GM23338 (cell line): ENCODE data around the gene BMP5. TPM values are rescaled to one million over a fixed set of nuclear protein-coding genes. Genes with fewer than 3 reads are reported as not detected.
A peak's percentile ranks its signal among the peaks of the same experiment; 100 is the strongest.

Experiments used
- ATAC-seq: fragments of 200-7000 bp; cut with Tn5 transposase; 3 replicates; pipeline ENCODE4 v1.9.1; 2020
- DNase-seq: peaks from one replicate; pipeline ENCODE4 v3.0.0-alpha.2; 2015; ENCODE audit warnings: low spot score
- H2AFZ ChIP-seq: fragments of 200-600 bp; sonication (generic); 2 replicates; pipeline ENCODE4 v1.8.0; 2016; ENCODE audit warnings: antibody characterized with exemption, mild to moderate bottlenecking, moderate library complexity
- H3F3A ChIP-seq: fragments of 200-600 bp; sonication (generic); replicated peaks from 2 replicates; pipeline ENCODE4 v1.8.0; 2017; ENCODE audit warnings: antibody characterized with exemption, mixed run types, low read depth
- H3K27ac ChIP-seq: fragments of 200-600 bp; sonication (generic); 2 replicates; pipeline ENCODE4 v1.6.1; 2016; ENCODE audit warnings: low read depth
- H3K27me3 ChIP-seq: fragments of 200-600 bp; sonication (generic); 2 replicates; pipeline ENCODE4 v1.8.0; 2016; ENCODE audit warnings: mild to moderate bottlenecking, mixed run types, moderate library complexity; ENCODE audit not compliant: insufficient read depth
- H3K36me3 ChIP-seq: fragments of 200-600 bp; sonication (generic); 2 replicates; pipeline ENCODE4 v1.8.0; 2016; ENCODE audit warnings: mild to moderate bottlenecking; ENCODE audit not compliant: insufficient read depth
- H3K4me1 ChIP-seq: fragments of 200-600 bp; sonication (generic); 2 replicates; pipeline ENCODE4 v1.8.0; 2016; ENCODE audit warnings: mild to moderate bottlenecking, moderate library complexity; ENCODE audit not compliant: insufficient read depth
- H3K4me2 ChIP-seq: fragments of 200-600 bp; sonication (generic); 2 replicates; pipeline ENCODE4 v1.7.1; 2017; ENCODE audit warnings: mixed run types
- H3K4me3 ChIP-seq: fragments of 200-600 bp; sonication (generic); 2 replicates; pipeline ENCODE4 v1.6.1; 2016; ENCODE audit warnings: mixed run types
- H3K79me2 ChIP-seq: fragments of 200-600 bp; sonication (generic); replicated peaks from 2 replicates; pipeline ENCODE4 v1.8.0; 2017; ENCODE audit warnings: mild to moderate bottlenecking; ENCODE audit not compliant: insufficient read depth
- H3K9me2 ChIP-seq: fragments of 200-600 bp; sonication (generic); 2 replicates; pipeline ENCODE4 v1.8.0; 2017; ENCODE audit not compliant: insufficient read depth
- H4K20me1 ChIP-seq: fragments of 200-600 bp; sonication (generic); replicated peaks from 2 replicates; pipeline ENCODE4 v1.8.0; 2017; ENCODE audit warnings: mild to moderate bottlenecking; ENCODE audit not compliant: insufficient read depth
- H3K27ac Mint-ChIP-seq: 2 replicates; pipeline ENCODE4 v1.8.0; 2020; ENCODE audit warnings: inconsistent platforms, mild to moderate bottlenecking, moderate library complexity, mixed read lengths
- H3K27me3 Mint-ChIP-seq: 3 replicates; pipeline ENCODE4 v1.8.0; 2022; ENCODE audit warnings: low read depth, mild to moderate bottlenecking, moderate library complexity, mixed read lengths, inconsistent platforms; ENCODE audit not compliant: insufficient read depth, poor library complexity
- H3K36me3 Mint-ChIP-seq: 3 replicates; pipeline ENCODE4 v1.8.0; 2021; ENCODE audit warnings: low read depth, mild to moderate bottlenecking, inconsistent platforms, moderate library complexity, mixed read lengths
- H3K4me1 Mint-ChIP-seq: 3 replicates; pipeline ENCODE4 v1.8.0; 2020; ENCODE audit warnings: mild to moderate bottlenecking, inconsistent platforms, mixed read lengths
- H3K4me3 Mint-ChIP-seq: 3 replicates; pipeline ENCODE4 v1.8.0; 2021; ENCODE audit warnings: moderate library complexity, mild to moderate bottlenecking, inconsistent platforms, mixed read lengths
- H3K9me3 Mint-ChIP-seq: 3 replicates; pipeline ENCODE4 v1.8.0; 2020; ENCODE audit warnings: moderate library complexity, mild to moderate bottlenecking, inconsistent platforms, mixed read lengths
- CREB1 ChIP-seq: fragments of 250-450 bp; sonication (Bioruptor Pico); IDR thresholded peaks from 2 replicates; pipeline ENCODE4 v1.5.0; 2020; ENCODE audit warnings: low read depth, mild to moderate bottlenecking, moderate library complexity
- EZH2 ChIP-seq: fragments of 200-600 bp; sonication (generic); IDR thresholded peaks from one replicate; pipeline ENCODE4 v1.8.0; 2017; ENCODE audit warnings: antibody characterized with exemption, mild to moderate bottlenecking, low read depth; ENCODE audit not compliant: unreplicated experiment
- EZH2phosphoT487 ChIP-seq: fragments of 200-600 bp; sonication (generic); IDR thresholded peaks from one replicate; pipeline ENCODE4 v1.8.1; 2018; ENCODE audit warnings: antibody characterized with exemption; ENCODE audit not compliant: unreplicated experiment
- JUNB ChIP-seq: IDR thresholded peaks from one replicate; pipeline ENCODE4 v1.6.1; 2016; ENCODE audit warnings: antibody characterized with exemption; ENCODE audit not compliant: unreplicated experiment
- NANOG ChIP-seq: IDR thresholded peaks from 2 replicates; pipeline ENCODE4 v1.6.1; 2016; ENCODE audit warnings: antibody characterized with exemption, borderline replicate concordance
- POLR2AphosphoS5 ChIP-seq: IDR thresholded peaks from 2 replicates; pipeline ENCODE4 v1.6.1; 2016; ENCODE audit warnings: antibody characterized with exemption, low read depth
- STAT1 ChIP-seq: IDR thresholded peaks from one replicate; pipeline ENCODE4 v1.6.1; 2016; ENCODE audit warnings: antibody characterized with exemption; ENCODE audit not compliant: unreplicated experiment
- ZNF114 ChIP-seq: fragments of 250-450 bp; sonication (Bioruptor Pico); IDR thresholded peaks from 2 replicates; pipeline ENCODE4 v1.5.0; 2020; ENCODE audit warnings: mild to moderate bottlenecking, moderate library complexity
- ZNF331 ChIP-seq: fragments of 250-450 bp; sonication (Bioruptor Pico); IDR thresholded peaks from 2 replicates; pipeline ENCODE4 v1.5.0; 2020; ENCODE audit warnings: low read depth, mild to moderate bottlenecking, moderate library complexity
- ZNF462 ChIP-seq: fragments of 250-450 bp; sonication (Bioruptor Pico); IDR thresholded peaks from 2 replicates; pipeline ENCODE4 v1.5.0; 2020; ENCODE audit warnings: mild to moderate bottlenecking, moderate library complexity
- polyA plus RNA-seq: library from polyadenylated mRNA; unstranded; fragments of >200 nt; fragmentation: Nextera tagmentation; extraction: Ambion mirVana; gene quantifications from 2 replicates; pipeline ENCODE4 v1.2.1, GENCODE V29; 2016
- total RNA-seq: library from RNA; depleted of rRNA; stranded (reverse); fragments of >200 nt; shearing (Covaris generic); gene quantifications from 2 replicates; pipeline ENCODE4 v1.2.3, GENCODE V29; 2014
- TF ChIP-seq, protein P1 (sequence below), 2 experiments: fragments of 200-600 bp in 1 of 2; sonication (generic) in 1 of 2; conservative IDR thresholded peaks; 2 replicates each; pipeline versions ENCODE4 v1.5.1 to v1.6.1; 2016 to 2017; ENCODE audit warnings: antibody characterized with exemption in 2 of 2, low read depth in 2 of 2, mild to moderate bottlenecking in 2 of 2, moderate library complexity in 1 of 2
- TF ChIP-seq, protein P2 (sequence below): IDR thresholded peaks from one replicate; pipeline ENCODE4 v1.6.1; 2018; ENCODE audit warnings: antibody characterized with exemption; ENCODE audit not compliant: unreplicated experiment
- TF ChIP-seq, protein P3 (sequence below): IDR thresholded peaks from 2 replicates; pipeline ENCODE4 v1.6.1; 2016; ENCODE audit warnings: antibody characterized with exemption

BMP5 gene
- total and polyA plus RNA-seq, 2 experiments from 2014 or later: 0.06 to 0.07 TPM

GRCh38 chr6:55913228-55914195 lies 38.1 kb upstream of the BMP5 start:
- Histone ChIP-seq H3K27me3 (no peaks in the 10 kb centered on the region), H4K20me1 (no peaks in the 10 kb centered on the region), H3K27ac (0 out of 2 replicates have a peak overlapping the region, but pooled peaks have one; percentile 11), H3K79me2 (no peaks in the 10 kb centered on the region), H2AFZ (peak overlapping the region; percentile 1; the same call in 1 of the 2 replicates), H3K36me3 (no peaks in the 10 kb centered on the region), H3K4me1 (peaks cover 11% of the 10 kb centered on the region; the same call in 1 of the 2 replicates), H3F3A (no peaks in the 10 kb centered on the region), H3K4me2 (peak overlapping the region; percentile 10; the same call in 1 of the 2 replicates), H3K4me3 (no peak overlapping the region), H3K9me2 (no peaks in the 10 kb centered on the region)
- Mint-ChIP-seq H3K9me3 (peaks cover 15% of the 10 kb centered on the region), H3K27me3 (no peaks in the 10 kb centered on the region), H3K4me3 (no peak overlapping the region), H3K27ac (peak overlapping the region; percentile 49; the same call in 1 of the 2 replicates), H3K36me3 (peaks cover 12% of the 10 kb centered on the region; the same call in 2 of the 3 replicates), H3K4me1 (peaks cover 15% of the 10 kb centered on the region)
- DNase-seq (peak; percentile 45), ATAC-seq (peak; percentile 99)
- TF ChIP-seq ZNF331 (CRISPR knock-in tag) (no peak), ZNF114 (CRISPR knock-in tag) (no peak), JUNB (no peak), POLR2AphosphoS5 (no peak), NANOG (no peak), EZH2 (no peak), CREB1 (CRISPR knock-in tag) (no peak), ZNF462 (CRISPR knock-in tag) (no peak), EZH2phosphoT487 (no peak), STAT1 (no peak)
- TF ChIP-seq, protein P1, sequence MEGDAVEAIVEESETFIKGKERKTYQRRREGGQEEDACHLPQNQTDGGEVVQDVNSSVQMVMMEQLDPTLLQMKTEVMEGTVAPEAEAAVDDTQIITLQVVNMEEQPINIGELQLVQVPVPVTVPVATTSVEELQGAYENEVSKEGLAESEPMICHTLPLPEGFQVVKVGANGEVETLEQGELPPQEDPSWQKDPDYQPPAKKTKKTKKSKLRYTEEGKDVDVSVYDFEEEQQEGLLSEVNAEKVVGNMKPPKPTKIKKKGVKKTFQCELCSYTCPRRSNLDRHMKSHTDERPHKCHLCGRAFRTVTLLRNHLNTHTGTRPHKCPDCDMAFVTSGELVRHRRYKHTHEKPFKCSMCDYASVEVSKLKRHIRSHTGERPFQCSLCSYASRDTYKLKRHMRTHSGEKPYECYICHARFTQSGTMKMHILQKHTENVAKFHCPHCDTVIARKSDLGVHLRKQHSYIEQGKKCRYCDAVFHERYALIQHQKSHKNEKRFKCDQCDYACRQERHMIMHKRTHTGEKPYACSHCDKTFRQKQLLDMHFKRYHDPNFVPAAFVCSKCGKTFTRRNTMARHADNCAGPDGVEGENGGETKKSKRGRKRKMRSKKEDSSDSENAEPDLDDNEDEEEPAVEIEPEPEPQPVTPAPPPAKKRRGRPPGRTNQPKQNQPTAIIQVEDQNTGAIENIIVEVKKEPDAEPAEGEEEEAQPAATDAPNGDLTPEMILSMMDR (conservative IDR thresholded peaks at IDR 0.05; ENCODE audit: low read depth in 2 of 2): no peak
- TF ChIP-seq, protein P2, sequence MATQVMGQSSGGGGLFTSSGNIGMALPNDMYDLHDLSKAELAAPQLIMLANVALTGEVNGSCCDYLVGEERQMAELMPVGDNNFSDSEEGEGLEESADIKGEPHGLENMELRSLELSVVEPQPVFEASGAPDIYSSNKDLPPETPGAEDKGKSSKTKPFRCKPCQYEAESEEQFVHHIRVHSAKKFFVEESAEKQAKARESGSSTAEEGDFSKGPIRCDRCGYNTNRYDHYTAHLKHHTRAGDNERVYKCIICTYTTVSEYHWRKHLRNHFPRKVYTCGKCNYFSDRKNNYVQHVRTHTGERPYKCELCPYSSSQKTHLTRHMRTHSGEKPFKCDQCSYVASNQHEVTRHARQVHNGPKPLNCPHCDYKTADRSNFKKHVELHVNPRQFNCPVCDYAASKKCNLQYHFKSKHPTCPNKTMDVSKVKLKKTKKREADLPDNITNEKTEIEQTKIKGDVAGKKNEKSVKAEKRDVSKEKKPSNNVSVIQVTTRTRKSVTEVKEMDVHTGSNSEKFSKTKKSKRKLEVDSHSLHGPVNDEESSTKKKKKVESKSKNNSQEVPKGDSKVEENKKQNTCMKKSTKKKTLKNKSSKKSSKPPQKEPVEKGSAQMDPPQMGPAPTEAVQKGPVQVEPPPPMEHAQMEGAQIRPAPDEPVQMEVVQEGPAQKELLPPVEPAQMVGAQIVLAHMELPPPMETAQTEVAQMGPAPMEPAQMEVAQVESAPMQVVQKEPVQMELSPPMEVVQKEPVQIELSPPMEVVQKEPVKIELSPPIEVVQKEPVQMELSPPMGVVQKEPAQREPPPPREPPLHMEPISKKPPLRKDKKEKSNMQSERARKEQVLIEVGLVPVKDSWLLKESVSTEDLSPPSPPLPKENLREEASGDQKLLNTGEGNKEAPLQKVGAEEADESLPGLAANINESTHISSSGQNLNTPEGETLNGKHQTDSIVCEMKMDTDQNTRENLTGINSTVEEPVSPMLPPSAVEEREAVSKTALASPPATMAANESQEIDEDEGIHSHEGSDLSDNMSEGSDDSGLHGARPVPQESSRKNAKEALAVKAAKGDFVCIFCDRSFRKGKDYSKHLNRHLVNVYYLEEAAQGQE: no peak
- TF ChIP-seq, protein P3, sequence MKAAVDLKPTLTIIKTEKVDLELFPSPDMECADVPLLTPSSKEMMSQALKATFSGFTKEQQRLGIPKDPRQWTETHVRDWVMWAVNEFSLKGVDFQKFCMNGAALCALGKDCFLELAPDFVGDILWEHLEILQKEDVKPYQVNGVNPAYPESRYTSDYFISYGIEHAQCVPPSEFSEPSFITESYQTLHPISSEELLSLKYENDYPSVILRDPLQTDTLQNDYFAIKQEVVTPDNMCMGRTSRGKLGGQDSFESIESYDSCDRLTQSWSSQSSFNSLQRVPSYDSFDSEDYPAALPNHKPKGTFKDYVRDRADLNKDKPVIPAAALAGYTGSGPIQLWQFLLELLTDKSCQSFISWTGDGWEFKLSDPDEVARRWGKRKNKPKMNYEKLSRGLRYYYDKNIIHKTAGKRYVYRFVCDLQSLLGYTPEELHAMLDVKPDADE: no peak
